Gastroesophageal sphincter (tissue), 4 donors: ENCODE results near the gene KNL1. TPM values are rescaled to one million over a fixed set of nuclear protein-coding genes. Genes with fewer than 3 reads are reported as not detected.

Experiments
- ATAC-seq: fragments of 150-250 bp; one replicate; pipeline ENCODE4 v1.9.1; 2016; ENCODE audit warnings: mild to moderate bottlenecking, moderate library complexity
- H3K27ac ChIP-seq, 4 donors: fragments of 200-600 bp; sonication (generic) in 3 of 4; 1 replicate in 3 of 4; 2 replicates in 1 of 4; pipeline ENCODE4 v1.5.1; 2016 to 2019
- H3K27me3 ChIP-seq: fragments of 200-600 bp; sonication (generic); one replicate; pipeline ENCODE4 v1.5.1; 2019
- H3K36me3 ChIP-seq, 2 donors: fragments of 200-600 bp; sonication (generic); one replicate each; pipeline ENCODE4 v1.5.1; 2019; ENCODE audit warnings: control low read depth in 1 of 2
- H3K4me1 ChIP-seq, 3 donors: fragments of 200-600 bp; sonication (generic); 1 replicate in 2 of 3; 2 replicates in 1 of 3; pipeline ENCODE4 v1.5.1; 2016 to 2019; ENCODE audit warnings: control low read depth in 2 of 3
- H3K4me3 ChIP-seq, 2 donors: fragments of 200-600 bp; sonication (generic); one replicate each; pipeline ENCODE4 v1.5.1; 2019; ENCODE audit warnings: mild to moderate bottlenecking in 1 of 2, moderate library complexity in 1 of 2
- H3K9me3 ChIP-seq, 3 donors: fragments of 200-600 bp; sonication (generic); one replicate each; pipeline ENCODE4 v1.5.1; 2017 to 2019; ENCODE audit warnings: control low read depth in 2 of 3
- EP300 ChIP-seq: sonication (generic); formaldehyde crosslinking; IDR thresholded peaks from one replicate; pipeline ENCODE4 v1.6.1; 2017; ENCODE audit warnings: antibody characterized with exemption, mild to moderate bottlenecking
- POLR2A ChIP-seq, 2 donors: fragments of 450-650 bp; IDR thresholded peaks; one replicate each; pipeline ENCODE4 v1.6.1; 2017; ENCODE audit warnings: antibody characterized with exemption in 2 of 2, mild to moderate bottlenecking in 2 of 2, moderate library complexity in 1 of 2
- POLR2AphosphoS5 ChIP-seq: sonication (generic); formaldehyde crosslinking; IDR thresholded peaks from one replicate; pipeline ENCODE4 v1.6.1; 2017; ENCODE audit warnings: antibody characterized with exemption
- WGBS, 2 donors: methylation state at CpG; one replicate each; pipeline ENCODE4 v1.1.5; 2018; ENCODE audit warnings: low coverage in 1 of 2; 5-methylcytosine and 5-hydroxymethylcytosine counted together
- total RNA-seq, 4 donors: library from RNA; depleted of rRNA; stranded (reverse); fragments of >200 nt; gene quantifications; one replicate each; pipeline ENCODE4 v1.1.0, GENCODE V29; 2016
- TF ChIP-seq, protein P1 (sequence below), 4 experiments: fragments of 200-600 bp in 2 of 4; fragments of 450-650 bp in 2 of 4; sonication (generic) in 1 of 4; IDR thresholded peaks; one replicate each; pipeline ENCODE4 v1.5.1; 2017 to 2019; ENCODE audit warnings: antibody characterized with exemption in 4 of 4, mild to moderate bottlenecking in 2 of 4, moderate library complexity in 2 of 4

Gene KNL1
- total RNA-seq, 4 donors from 2014 or later, result 0.23 to 0.89 (median 0.57) TPM

DNA sequence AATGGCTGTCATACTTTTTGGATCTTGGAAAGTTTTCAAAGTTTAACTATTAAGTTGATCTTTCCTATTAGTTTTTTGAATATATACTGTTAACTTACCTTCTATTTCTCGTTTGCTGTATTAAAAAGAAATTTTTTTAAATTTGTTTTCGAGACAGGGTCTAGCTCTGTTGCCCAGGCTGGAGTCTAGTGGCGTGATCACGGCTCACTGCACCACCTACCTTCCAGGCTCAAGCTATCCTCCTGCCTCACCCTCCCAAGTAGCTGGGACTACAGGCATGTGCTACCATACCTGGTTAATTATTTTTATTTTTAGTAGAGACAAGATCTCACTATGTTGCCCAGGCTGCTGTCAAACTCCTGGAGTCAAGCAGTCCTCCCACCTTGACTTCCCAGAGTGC lies 4.6 kb downstream of the KNL1 start:
- 43 to 93% methylated on average over 2 to 4 of the region's 4 CpGs for WGBS, 2 donors

DNA sequence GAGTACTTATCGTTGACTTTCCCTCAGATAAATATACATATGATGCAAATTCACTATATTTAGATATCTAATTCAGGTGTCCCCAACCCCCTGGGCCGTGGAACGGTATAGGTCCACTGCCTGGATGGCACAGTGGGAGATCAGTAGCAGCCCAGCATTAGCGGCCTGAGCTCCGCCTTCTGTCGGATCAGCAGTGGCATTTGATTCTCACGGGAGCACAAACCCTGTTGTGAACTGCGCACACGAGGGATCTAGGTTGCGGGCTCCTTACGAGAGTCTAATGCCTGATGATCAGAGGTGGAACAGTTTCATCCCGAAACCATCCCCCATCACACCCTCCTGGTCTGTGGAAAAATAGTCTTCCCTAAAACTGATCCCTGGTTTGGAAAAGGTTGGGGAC lies 6.9 kb downstream of the KNL1 start:
- Histone ChIP-seq H3K4me3 (no peak overlapping the region), H3K27me3 (peaks cover 16% of the 10 kb centered on the region), H3K4me1 (no peaks in the 10 kb centered on the region), H3K36me3 (no peaks in the 10 kb centered on the region), H3K9me3 (no peaks in the 10 kb centered on the region), H3K27ac (no peak overlapping the region)
- ATAC-seq, result no peak
- no peak for TF ChIP-seq EP300
- TF ChIP-seq POLR2A (IDR thresholded peaks at IDR 0.05), result no peak
- TF ChIP-seq POLR2AphosphoS5, result no peak
- TF ChIP-seq, protein P1, sequence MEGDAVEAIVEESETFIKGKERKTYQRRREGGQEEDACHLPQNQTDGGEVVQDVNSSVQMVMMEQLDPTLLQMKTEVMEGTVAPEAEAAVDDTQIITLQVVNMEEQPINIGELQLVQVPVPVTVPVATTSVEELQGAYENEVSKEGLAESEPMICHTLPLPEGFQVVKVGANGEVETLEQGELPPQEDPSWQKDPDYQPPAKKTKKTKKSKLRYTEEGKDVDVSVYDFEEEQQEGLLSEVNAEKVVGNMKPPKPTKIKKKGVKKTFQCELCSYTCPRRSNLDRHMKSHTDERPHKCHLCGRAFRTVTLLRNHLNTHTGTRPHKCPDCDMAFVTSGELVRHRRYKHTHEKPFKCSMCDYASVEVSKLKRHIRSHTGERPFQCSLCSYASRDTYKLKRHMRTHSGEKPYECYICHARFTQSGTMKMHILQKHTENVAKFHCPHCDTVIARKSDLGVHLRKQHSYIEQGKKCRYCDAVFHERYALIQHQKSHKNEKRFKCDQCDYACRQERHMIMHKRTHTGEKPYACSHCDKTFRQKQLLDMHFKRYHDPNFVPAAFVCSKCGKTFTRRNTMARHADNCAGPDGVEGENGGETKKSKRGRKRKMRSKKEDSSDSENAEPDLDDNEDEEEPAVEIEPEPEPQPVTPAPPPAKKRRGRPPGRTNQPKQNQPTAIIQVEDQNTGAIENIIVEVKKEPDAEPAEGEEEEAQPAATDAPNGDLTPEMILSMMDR (IDR thresholded peaks at IDR 0.05), result no peak
- WGBS, 2 donors, result 88 to 93% methylated on average over 4 to 12 of the region's 12 CpGs

More for the DNA sequence above, 4.6 kb downstream of the KNL1 start:
- Histone ChIP-seq H3K4me1 (peaks cover 0 to 10% (median 6%) of the 10 kb centered on the region in 3 donors), H3K4me3 (no peak overlapping the region), H3K36me3 (no peaks in the 10 kb centered on the region), H3K9me3 (no peaks in the 10 kb centered on the region), H3K27me3 (peaks cover 32% of the 10 kb centered on the region), H3K27ac (no peak overlapping the region)
- TF ChIP-seq POLR2AphosphoS5, result no peak
- TF ChIP-seq POLR2A (IDR thresholded peaks at IDR 0.05), result no peak
- TF ChIP-seq EP300, result no peak
- TF ChIP-seq, protein P1 (IDR thresholded peaks at IDR 0.05), result no peak
- no peak for ATAC-seq

DNA sequence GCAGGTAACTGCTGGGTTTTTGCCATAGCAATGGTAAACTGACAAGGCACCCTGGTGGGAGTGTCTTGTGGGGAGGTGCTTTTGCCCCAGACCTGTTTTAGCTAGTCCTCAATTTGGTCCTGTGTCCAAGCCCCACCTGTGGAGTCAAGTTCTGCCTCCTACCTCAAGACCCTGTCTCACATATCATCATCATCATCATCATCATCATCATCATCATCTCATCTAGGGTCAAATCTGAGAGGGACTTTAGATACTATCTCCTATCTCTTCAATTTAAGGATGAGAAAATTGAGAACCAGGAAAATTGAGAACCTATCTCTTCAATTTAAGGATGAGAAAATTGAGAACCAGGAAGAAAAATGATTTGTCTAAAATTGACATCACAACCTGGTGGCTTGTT lies 9.9 kb downstream of the KNL1 start:
- H3K4me1 ChIP-seq, result no peaks in the 10 kb centered on the region

DNA sequence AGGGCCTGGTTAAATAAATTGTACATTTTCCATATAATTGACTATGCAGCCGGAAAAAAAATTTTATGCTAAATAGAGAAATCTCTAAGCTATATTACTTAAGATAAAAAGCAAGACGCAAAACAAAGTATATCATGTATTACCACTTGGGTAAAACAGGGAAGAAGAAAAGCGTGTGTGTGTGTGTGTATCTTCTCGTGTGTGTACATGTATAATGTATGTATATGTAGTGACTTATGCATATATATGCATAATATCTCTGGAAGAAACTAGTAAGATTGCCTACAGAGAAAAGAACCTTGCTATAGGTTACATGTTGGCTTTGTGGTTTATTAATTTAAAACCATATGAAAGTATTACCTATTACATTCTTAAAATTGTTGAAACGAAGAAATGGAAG lies 19.0 kb downstream of the KNL1 start:
- H3K9me3 ChIP-seq, result no peaks in the 10 kb centered on the region
- H3K27ac ChIP-seq, result no peak overlapping the region
- H3K27me3 ChIP-seq, result no peaks in the 10 kb centered on the region
- H3K4me1 ChIP-seq, result no peaks in the 10 kb centered on the region
- WGBS, 2 donors, result 79 to 96% methylated on average over 5 of the region's 5 CpGs
- no peaks in the 10 kb centered on the region for H3K36me3 ChIP-seq
- no peak for TF ChIP-seq POLR2AphosphoS5
- ATAC-seq, result no peak
- H3K4me3 ChIP-seq, result no peak overlapping the region

More for the DNA sequence above, 9.9 kb downstream of the KNL1 start:
- TF ChIP-seq EP300, result no peak
- TF ChIP-seq POLR2A (IDR thresholded peaks at IDR 0.05), result no peak
- TF ChIP-seq, protein P1 (IDR thresholded peaks at IDR 0.05), result no peak
- no peak for TF ChIP-seq POLR2AphosphoS5
- Histone ChIP-seq H3K27me3 (peaks cover 5% of the 10 kb centered on the region), H3K27ac (no peak overlapping the region), H3K9me3 (no peaks in the 10 kb centered on the region), H3K4me3 (no peak overlapping the region), H3K36me3 (no peaks in the 10 kb centered on the region)
- ATAC-seq, result no peak

DNA sequence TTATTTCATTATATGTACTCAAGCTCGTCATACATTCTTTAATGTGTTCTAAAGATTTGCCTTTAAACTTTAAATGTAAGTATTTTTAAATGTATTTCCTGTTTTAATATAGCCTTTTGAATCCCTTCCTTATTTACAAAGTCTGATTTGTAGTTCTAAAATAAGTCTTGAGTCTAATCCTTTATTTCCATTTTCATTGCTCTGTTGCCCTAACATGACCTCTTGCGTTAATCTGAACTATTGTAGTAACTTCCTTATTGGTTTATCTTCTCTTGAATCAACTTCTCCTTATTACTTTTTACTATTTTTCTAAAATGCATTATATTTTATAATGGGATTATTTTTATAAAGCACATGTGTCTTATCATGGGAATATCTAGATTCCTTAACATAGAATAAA lies 24.0 kb downstream of the KNL1 start:
- no peak for ATAC-seq
- 78 to 92% methylated on average over 2 of the region's 2 CpGs for WGBS, 2 donors
- H3K36me3 ChIP-seq, result no peaks in the 10 kb centered on the region

More for the DNA sequence above, 24.0 kb downstream of the KNL1 start:
- Histone ChIP-seq H3K27me3 (no peaks in the 10 kb centered on the region), H3K4me3 (no peak overlapping the region), H3K27ac (no peak overlapping the region), H3K4me1 (no peaks in the 10 kb centered on the region), H3K9me3 (no peaks in the 10 kb centered on the region)
- no peak for TF ChIP-seq POLR2AphosphoS5
- no peak for TF ChIP-seq EP300
- no peak for TF ChIP-seq POLR2A (IDR thresholded peaks at IDR 0.05)
- TF ChIP-seq, protein P1 (IDR thresholded peaks at IDR 0.05), result no peak
